ENCODE data around the gene WWOX.

Gene WWOX

GRCh38 chr16:78294538-78295225, 195.2 kb downstream of the WWOX start:
- no peak overlapping the region for H3K4me3 ChIP-seq (ENCODE audit: low read length)
- no peak for TF ChIP-seq ZNF274 (IDR thresholded peaks at IDR 0.05; ENCODE audit: low read depth, low read length)

- TF ChIP-seq ZNF274 (IDR thresholded peaks at IDR 0.05; ENCODE audit: low read depth, low read length), result no peak
- no peak overlapping the region for H3K4me3 ChIP-seq (ENCODE audit: low read length)
Measured at GRCh38 chr16:78297066-78297666, 197.7 kb downstream of the WWOX start.

- no peak for TF ChIP-seq ZNF274 (IDR thresholded peaks at IDR 0.05; ENCODE audit: low read depth, low read length)
- H3K4me3 ChIP-seq (ENCODE audit: low read length), result no peak overlapping the region
Measured at GRCh38 chr16:78298986-78299385, 199.5 kb downstream of the WWOX start.

GRCh38 chr16:78300469-78300868, 201.0 kb downstream of the WWOX start:
- no peak for TF ChIP-seq ZNF274 (IDR thresholded peaks at IDR 0.05; ENCODE audit: low read depth, low read length)
- H3K4me3 ChIP-seq (ENCODE audit: low read length), result no peak overlapping the region

- H3K4me3 ChIP-seq (ENCODE audit: low read length), result no peak overlapping the region
- TF ChIP-seq ZNF274 (IDR thresholded peaks at IDR 0.05; ENCODE audit: low read depth, low read length), result no peak
Measured at GRCh38 chr16:78303946-78304345, 204.5 kb downstream of the WWOX start.

- H3K4me3 ChIP-seq (ENCODE audit: low read length), result no peak overlapping the region
- no peak for TF ChIP-seq ZNF274 (IDR thresholded peaks at IDR 0.05; ENCODE audit: low read depth, low read length)
Measured at GRCh38 chr16:78306361-78306760, 206.9 kb downstream of the WWOX start.

GRCh38 chr16:78307824-78308528, 208.5 kb downstream of the WWOX start:
- TF ChIP-seq ZNF274 (IDR thresholded peaks at IDR 0.05; ENCODE audit: low read depth, low read length), result no peak
- H3K4me3 ChIP-seq (ENCODE audit: low read length), result no peak overlapping the region

- no peak for TF ChIP-seq ZNF274 (IDR thresholded peaks at IDR 0.05; ENCODE audit: low read depth, low read length)
- no peak overlapping the region for H3K4me3 ChIP-seq (ENCODE audit: low read length)
Measured at GRCh38 chr16:78309763-78310162, 210.3 kb downstream of the WWOX start.

GRCh38 chr16:78310196-78310595, 210.7 kb downstream of the WWOX start:
- TF ChIP-seq ZNF274 (IDR thresholded peaks at IDR 0.05; ENCODE audit: low read depth, low read length), result no peak
- no peak overlapping the region for H3K4me3 ChIP-seq (ENCODE audit: low read length)

- H3K4me3 ChIP-seq (ENCODE audit: low read length), result no peak overlapping the region
Measured at GRCh38 chr16:78310990-78311561, 211.6 kb downstream of the WWOX start.

GRCh38 chr16:78311831-78312230, 212.4 kb downstream of the WWOX start:
- no peak overlapping the region for H3K4me3 ChIP-seq (ENCODE audit: low read length)
- TF ChIP-seq ZNF274 (IDR thresholded peaks at IDR 0.05; ENCODE audit: low read depth, low read length), result no peak

More at GRCh38 chr16:78310990-78311561, 211.6 kb downstream of the WWOX start:
- no peak for TF ChIP-seq ZNF274 (IDR thresholded peaks at IDR 0.05; ENCODE audit: low read depth, low read length)

- TF ChIP-seq ZNF274 (IDR thresholded peaks at IDR 0.05; ENCODE audit: low read depth, low read length), result no peak
- H3K4me3 ChIP-seq (ENCODE audit: low read length), result no peak overlapping the region
Measured at GRCh38 chr16:78317564-78318240, 218.2 kb downstream of the WWOX start.

GRCh38 chr16:78321620-78322360, 222.3 kb downstream of the WWOX start:
- H3K4me3 ChIP-seq (ENCODE audit: low read length), result no peak overlapping the region
- no peak for TF ChIP-seq ZNF274 (IDR thresholded peaks at IDR 0.05; ENCODE audit: low read depth, low read length)

Data from GM08714 (cell line).